ENCODE results near the gene AAMDC. TPM values are rescaled to one million over a fixed set of nuclear protein-coding genes. Genes with fewer than 3 reads are reported as not detected.
"Not testable (repeated sequence)": the region's sequence is repeated elsewhere in the genome, so short reads cannot be mapped to it uniquely, and the experiment has no call there.

Gene AAMDC
- total and polyA plus RNA-seq, 2 donors (not counting 1 experiment from before 2014, with no cell fraction given): 1.9 to 7.5 TPM

DNA sequence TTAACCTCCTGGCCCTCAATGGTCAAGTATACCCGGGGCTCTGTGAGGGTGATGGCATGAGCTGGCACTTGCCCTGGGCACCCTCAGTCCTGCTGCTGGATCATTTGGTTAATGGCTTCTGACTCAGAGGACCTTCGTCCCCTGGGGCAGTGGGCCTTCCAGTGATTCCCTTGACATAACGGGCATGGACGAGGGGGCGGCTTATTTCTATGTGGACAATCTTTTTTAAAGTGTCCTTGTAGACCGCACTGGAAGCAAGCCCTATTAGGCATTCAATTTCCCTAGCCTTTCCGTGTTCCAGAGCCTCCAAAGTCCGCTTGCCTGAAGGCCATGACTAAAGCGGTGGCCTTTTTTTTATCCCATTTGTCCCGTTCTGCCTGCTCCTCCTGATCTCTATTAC lies 40.5 kb downstream of the AAMDC start:
- H3K4me3 Mint-ChIP-seq; H4K20me1 ChIP-seq (ENCODE audit: control insufficient read depth, insufficient read depth, low read length, poor library complexity, severe bottlenecking); H3K27ac ChIP-seq (ENCODE audit: low read length in 2 of 2); H2AFZ ChIP-seq (ENCODE audit: insufficient read depth, low read depth, low read length, poor library complexity, severe bottlenecking); CTCF ChIA-PET; H3K79me2 ChIP-seq (ENCODE audit: control insufficient read depth, insufficient read depth, low read length); intact Hi-C loops (cut with micrococcal nuclease); DNase-seq; H3K27me3 ChIP-seq (replicated peaks in 1 of 4; ENCODE audit: control extremely low read depth in 1 of 4, control insufficient read depth in 3 of 4, insufficient read depth in 4 of 4, low read length in 3 of 4); H3K36me3 ChIP-seq (replicated peaks in 1 of 2; ENCODE audit: control extremely low read depth in 1 of 2, control insufficient read depth in 1 of 2, extremely low read depth in 1 of 2, insufficient read depth in 2 of 2, low read length in 1 of 2); H3K4me1 ChIP-seq (ENCODE audit: control insufficient read depth in 2 of 2, insufficient read depth in 2 of 2, low read length in 2 of 2); POLR2A ChIA-PET; H3K9me3 Mint-ChIP-seq (ENCODE audit: insufficient read depth); H3K4me1 Mint-ChIP-seq; H3K4me2 ChIP-seq (replicated peaks; ENCODE audit: low read depth, low read length, poor library complexity, severe bottlenecking); H3K4me3 ChIP-seq (ENCODE audit: control extremely low read depth in 1 of 5, extremely low read depth in 1 of 5, insufficient read depth in 1 of 5, low read depth in 2 of 5, low read length in 4 of 5); H3K27ac Mint-ChIP-seq; H3K9me3 ChIP-seq (ENCODE audit: control extremely low read depth in 1 of 3, control insufficient read depth in 2 of 3, insufficient read depth in 1 of 3, low read length in 2 of 3); H3K9ac ChIP-seq (ENCODE audit: low read length); ATAC-seq (ENCODE audit: low read depth); H3K27me3 Mint-ChIP-seq: not testable (repeated sequence)
- WGBS (ENCODE audit: insufficient coverage): 97% methylated on average over 7 of the region's 10 CpGs

DNA sequence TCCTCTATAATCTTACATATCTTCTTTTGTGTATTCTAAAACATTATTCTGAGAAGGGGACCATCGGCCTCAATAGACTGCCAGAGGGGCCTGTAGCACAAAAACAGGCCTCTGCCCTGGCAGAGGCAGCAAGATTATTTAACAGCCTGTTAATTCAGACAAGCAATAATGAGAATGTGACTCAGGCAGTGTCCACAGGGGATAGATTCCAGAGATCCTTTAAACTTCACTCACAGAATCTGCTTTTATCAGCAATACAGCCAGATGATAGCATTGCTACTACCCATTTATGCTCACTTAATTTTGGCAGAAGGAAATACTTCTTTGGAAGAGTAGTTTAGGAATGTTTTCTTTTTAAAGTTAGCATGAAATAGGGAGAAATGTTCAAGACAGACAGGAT lies 44.9 kb downstream of the AAMDC start:
- no peak for TF ChIP-seq EZH2 (IDR thresholded peaks at IDR 0.05; ENCODE audit: borderline replicate concordance, insufficient read depth, low read depth, low read length, poor library complexity, severe bottlenecking)
- TF ChIP-seq, protein P1, sequence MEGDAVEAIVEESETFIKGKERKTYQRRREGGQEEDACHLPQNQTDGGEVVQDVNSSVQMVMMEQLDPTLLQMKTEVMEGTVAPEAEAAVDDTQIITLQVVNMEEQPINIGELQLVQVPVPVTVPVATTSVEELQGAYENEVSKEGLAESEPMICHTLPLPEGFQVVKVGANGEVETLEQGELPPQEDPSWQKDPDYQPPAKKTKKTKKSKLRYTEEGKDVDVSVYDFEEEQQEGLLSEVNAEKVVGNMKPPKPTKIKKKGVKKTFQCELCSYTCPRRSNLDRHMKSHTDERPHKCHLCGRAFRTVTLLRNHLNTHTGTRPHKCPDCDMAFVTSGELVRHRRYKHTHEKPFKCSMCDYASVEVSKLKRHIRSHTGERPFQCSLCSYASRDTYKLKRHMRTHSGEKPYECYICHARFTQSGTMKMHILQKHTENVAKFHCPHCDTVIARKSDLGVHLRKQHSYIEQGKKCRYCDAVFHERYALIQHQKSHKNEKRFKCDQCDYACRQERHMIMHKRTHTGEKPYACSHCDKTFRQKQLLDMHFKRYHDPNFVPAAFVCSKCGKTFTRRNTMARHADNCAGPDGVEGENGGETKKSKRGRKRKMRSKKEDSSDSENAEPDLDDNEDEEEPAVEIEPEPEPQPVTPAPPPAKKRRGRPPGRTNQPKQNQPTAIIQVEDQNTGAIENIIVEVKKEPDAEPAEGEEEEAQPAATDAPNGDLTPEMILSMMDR (IDR thresholded peaks at IDR 0.05): no peak
- H3K27me3 Mint-ChIP-seq: no peaks in the 10 kb centered on the region
- H3K27me3 ChIP-seq (replicated peaks in 1 of 4; ENCODE audit: control extremely low read depth in 1 of 4, control insufficient read depth in 3 of 4, insufficient read depth in 4 of 4, low read length in 3 of 4): no peaks in the 10 kb centered on the region
- H3K27ac Mint-ChIP-seq: no peak overlapping the region
- no peaks in the 10 kb centered on the region for H3K79me2 ChIP-seq (ENCODE audit: control insufficient read depth, insufficient read depth, low read length)
- H3K4me3 ChIP-seq (ENCODE audit: control extremely low read depth in 1 of 5, extremely low read depth in 1 of 5, insufficient read depth in 1 of 5, low read depth in 2 of 5, low read length in 4 of 5): no peak overlapping the region
- CTCF ChIA-PET: no interaction called here
- 100% methylated on average over 1 of the region's 1 CpG for WGBS (ENCODE audit: insufficient coverage)
- peaks cover 3 to 8% of the 10 kb centered on the region in 2 experiments for H3K36me3 ChIP-seq (replicated peaks in 1 of 2; ENCODE audit: control extremely low read depth in 1 of 2, control insufficient read depth in 1 of 2, extremely low read depth in 1 of 2, insufficient read depth in 2 of 2, low read length in 1 of 2)
- H3K9me3 Mint-ChIP-seq (ENCODE audit: insufficient read depth): no peaks in the 10 kb centered on the region
- no peak overlapping the region for H2AFZ ChIP-seq (ENCODE audit: insufficient read depth, low read depth, low read length, poor library complexity, severe bottlenecking)
- POLR2A ChIA-PET: no interaction called here
- no peak overlapping the region for H3K9ac ChIP-seq (ENCODE audit: low read length)
- H4K20me1 ChIP-seq (ENCODE audit: control insufficient read depth, insufficient read depth, low read length, poor library complexity, severe bottlenecking): no peaks in the 10 kb centered on the region
- H3K27ac ChIP-seq (ENCODE audit: low read length in 2 of 2): no peak overlapping the region
- no peak overlapping the region for H3K4me2 ChIP-seq (replicated peaks; ENCODE audit: low read depth, low read length, poor library complexity, severe bottlenecking)
- H3K4me1 ChIP-seq (ENCODE audit: control insufficient read depth in 2 of 2, insufficient read depth in 2 of 2, low read length in 2 of 2): no peaks in the 10 kb centered on the region
- no peaks in the 10 kb centered on the region for H3K9me3 ChIP-seq (ENCODE audit: control extremely low read depth in 1 of 3, control insufficient read depth in 2 of 3, insufficient read depth in 1 of 3, low read length in 2 of 3)
- no peaks in the 10 kb centered on the region for H3K4me1 Mint-ChIP-seq
- no peak for DNase-seq
- no peak overlapping the region for H3K4me3 Mint-ChIP-seq
- ATAC-seq (ENCODE audit: low read depth): no peak
- intact Hi-C loops (cut with micrococcal nuclease): no loop called here
